Measurements from ENCODE around the gene PIPOX.
"Not testable (repeated sequence)": the region's sequence is repeated elsewhere in the genome, so short reads cannot be mapped to it uniquely, and the experiment has no call there.

DNA sequence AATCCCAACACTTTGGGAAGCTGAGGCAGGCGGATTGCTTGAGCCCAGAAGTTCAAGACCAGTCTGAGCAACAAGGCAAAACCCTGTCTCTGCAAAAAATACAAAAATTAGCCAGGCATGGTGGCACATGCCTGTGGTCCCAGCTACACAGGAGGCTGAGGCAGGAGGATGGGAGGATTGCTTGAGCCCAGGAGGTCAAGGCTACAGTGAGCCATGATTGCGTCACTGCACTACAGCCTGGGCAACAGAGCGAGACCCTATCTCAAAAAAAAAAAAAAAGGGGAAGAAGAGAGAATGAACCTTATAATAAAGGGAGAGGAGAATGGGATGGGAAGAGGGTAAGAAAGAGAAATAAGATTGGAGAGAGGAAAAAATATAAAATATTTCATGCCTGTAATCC, 45.8 kb downstream of the PIPOX start:
- not testable (repeated sequence) for TF ChIP-seq POLR2A, CTCF (IDR thresholded peaks at IDR 0.05)
